ENCODE results near the gene TMSB10.

DNA sequence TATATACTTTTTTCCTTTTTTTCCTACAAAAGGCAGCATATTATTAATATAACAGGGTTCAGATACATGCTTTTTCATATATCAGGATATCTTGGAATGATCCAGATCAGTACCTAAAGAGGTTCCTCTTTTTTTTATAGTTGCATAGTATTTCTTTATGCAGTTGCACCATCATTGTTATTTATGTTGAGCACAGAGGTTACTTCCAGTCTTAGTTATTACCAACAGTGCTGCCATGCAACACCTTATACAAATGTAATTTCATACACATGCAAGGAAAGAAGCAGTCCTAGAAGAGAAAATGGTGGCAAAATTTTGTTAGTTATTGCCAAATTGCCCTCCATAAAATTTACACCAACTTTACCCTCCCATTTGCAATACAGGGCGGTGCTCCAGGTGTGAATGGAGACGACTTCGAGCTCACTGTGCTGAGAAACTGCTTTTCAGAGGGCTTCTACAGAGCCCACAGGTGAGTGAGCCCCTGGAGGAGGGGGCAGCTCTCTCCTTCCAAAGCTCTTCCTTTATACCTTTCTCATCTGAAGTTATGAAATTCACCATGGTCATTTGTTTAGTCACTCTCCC, 35.5 kb downstream of the TMSB10 start:
- TF ChIP-seq, protein P1, sequence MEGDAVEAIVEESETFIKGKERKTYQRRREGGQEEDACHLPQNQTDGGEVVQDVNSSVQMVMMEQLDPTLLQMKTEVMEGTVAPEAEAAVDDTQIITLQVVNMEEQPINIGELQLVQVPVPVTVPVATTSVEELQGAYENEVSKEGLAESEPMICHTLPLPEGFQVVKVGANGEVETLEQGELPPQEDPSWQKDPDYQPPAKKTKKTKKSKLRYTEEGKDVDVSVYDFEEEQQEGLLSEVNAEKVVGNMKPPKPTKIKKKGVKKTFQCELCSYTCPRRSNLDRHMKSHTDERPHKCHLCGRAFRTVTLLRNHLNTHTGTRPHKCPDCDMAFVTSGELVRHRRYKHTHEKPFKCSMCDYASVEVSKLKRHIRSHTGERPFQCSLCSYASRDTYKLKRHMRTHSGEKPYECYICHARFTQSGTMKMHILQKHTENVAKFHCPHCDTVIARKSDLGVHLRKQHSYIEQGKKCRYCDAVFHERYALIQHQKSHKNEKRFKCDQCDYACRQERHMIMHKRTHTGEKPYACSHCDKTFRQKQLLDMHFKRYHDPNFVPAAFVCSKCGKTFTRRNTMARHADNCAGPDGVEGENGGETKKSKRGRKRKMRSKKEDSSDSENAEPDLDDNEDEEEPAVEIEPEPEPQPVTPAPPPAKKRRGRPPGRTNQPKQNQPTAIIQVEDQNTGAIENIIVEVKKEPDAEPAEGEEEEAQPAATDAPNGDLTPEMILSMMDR (IDR thresholded peaks at IDR 0.05), result no peak
- TF ChIP-seq POLR2A (IDR thresholded peaks at IDR 0.05), result no peak

Data from uterus (tissue), 2 donors.